ENCODE results near the gene DCBLD2. TPM values are rescaled to one million over a fixed set of nuclear protein-coding genes. Genes with fewer than 3 reads are reported as not detected.

Gene DCBLD2
- total RNA-seq, 1 experiment from 2014 or later: 265 TPM

GRCh38 chr3:98799479-98799878, 102.0 kb downstream of the DCBLD2 start:
- POLR2A ChIA-PET (ENCODE audit: unreplicated experiment): no interaction called here
- Histone ChIP-seq H3K36me3 (ENCODE audit: low read depth, low read length) (peaks cover 55% of the 10 kb centered on the region), H3K9me2 (replicated peaks; ENCODE audit: low read length) (no peaks in the 10 kb centered on the region), H3K27ac (ENCODE audit: low read length) (no peak overlapping the region), H4K20me1 (ENCODE audit: low read length) (peaks cover 25% of the 10 kb centered on the region; the same call in 1 of the 2 replicates), H3K9me3 (ENCODE audit: low read length) (no peaks in the 10 kb centered on the region), H3K4me3 (ENCODE audit: low read length) (no peak overlapping the region), H3K9ac (ENCODE audit: low read length) (no peak overlapping the region), H3F3A (ENCODE audit: low read length, unreplicated experiment) (peaks cover 16% of the 10 kb centered on the region), H2AFZ (ENCODE audit: low read length) (no peak overlapping the region), H3K4me1 (ENCODE audit: insufficient read depth, low read length) (no peaks in the 10 kb centered on the region), H3K4me2 (ENCODE audit: low read length) (no peak overlapping the region), H3K79me2 (ENCODE audit: low read length) (no peaks in the 10 kb centered on the region), H3K27me3 (ENCODE audit: low read length) (no peaks in the 10 kb centered on the region)
- CTCF ChIA-PET: no interaction called here
- no peak for TF ChIP-seq EZH2 (IDR thresholded peaks at IDR 0.05; ENCODE audit: low read length, unreplicated experiment)
- TF ChIP-seq CTCF (conservative IDR thresholded peaks at IDR 0.05; ENCODE audit: low read depth, low read length): no peak
- no peak for TF ChIP-seq EZH2phosphoT487 (IDR thresholded peaks at IDR 0.05; ENCODE audit: borderline replicate concordance, low read length)
- intact Hi-C loops (cut with micrococcal nuclease): no loop called here
- BruUV-seq (replicated peaks): no TSS peak
- no peak for DNase-seq
- ATAC-seq: no peak

- POLR2A ChIA-PET (ENCODE audit: unreplicated experiment): no interaction called here
- peaks cover 20% of the 10 kb centered on the region for H3F3A ChIP-seq (ENCODE audit: low read length, unreplicated experiment)
- H3K9me3 ChIP-seq (ENCODE audit: low read length): no peaks in the 10 kb centered on the region
- H3K27me3 ChIP-seq (ENCODE audit: low read length): no peaks in the 10 kb centered on the region
- TF ChIP-seq EZH2 (IDR thresholded peaks at IDR 0.05; ENCODE audit: low read length, unreplicated experiment): no peak
- TF ChIP-seq CTCF (conservative IDR thresholded peaks at IDR 0.05; ENCODE audit: low read depth, low read length): no peak
- no peak for TF ChIP-seq EZH2phosphoT487 (IDR thresholded peaks at IDR 0.05; ENCODE audit: borderline replicate concordance, low read length)
- H3K4me1 ChIP-seq (ENCODE audit: insufficient read depth, low read length): no peaks in the 10 kb centered on the region
- H3K4me2 ChIP-seq (ENCODE audit: low read length): no peak overlapping the region
- no peak overlapping the region for H2AFZ ChIP-seq (ENCODE audit: low read length)
- H3K79me2 ChIP-seq (ENCODE audit: low read length): no peaks in the 10 kb centered on the region
- no peak overlapping the region for H3K9ac ChIP-seq (ENCODE audit: low read length)
- H3K36me3 ChIP-seq (ENCODE audit: low read depth, low read length): peaks cover 57% of the 10 kb centered on the region
- intact Hi-C loops (cut with micrococcal nuclease): no loop called here
- no peak overlapping the region for H3K27ac ChIP-seq (ENCODE audit: low read length)
- CTCF ChIA-PET: interaction anchor here (0.6 kb wide), 1 partner anchor 67 kb away, joined by 4 read pairs; no protein-coding TSS in a partner anchor
- H3K9me2 ChIP-seq (replicated peaks; ENCODE audit: low read length): no peaks in the 10 kb centered on the region
- no peak for ATAC-seq
- H3K4me3 ChIP-seq (ENCODE audit: low read length): no peak overlapping the region
- peaks cover 25% of the 10 kb centered on the region; the same call in 1 of the 2 replicates for H4K20me1 ChIP-seq (ENCODE audit: low read length)
- no TSS peak for BruUV-seq (replicated peaks)
- no peak for DNase-seq
Measured at GRCh38 chr3:98798820-98799219, 102.7 kb downstream of the DCBLD2 start.

GRCh38 chr3:98797905-98798304, 103.6 kb downstream of the DCBLD2 start:
- Histone ChIP-seq H4K20me1 (ENCODE audit: low read length) (peaks cover 25% of the 10 kb centered on the region; the same call in 1 of the 2 replicates), H3K4me2 (ENCODE audit: low read length) (no peak overlapping the region), H3K79me2 (ENCODE audit: low read length) (no peaks in the 10 kb centered on the region), H3K27me3 (ENCODE audit: low read length) (no peaks in the 10 kb centered on the region), H3K4me1 (ENCODE audit: insufficient read depth, low read length) (no peaks in the 10 kb centered on the region), H3K27ac (ENCODE audit: low read length) (no peak overlapping the region), H3F3A (ENCODE audit: low read length, unreplicated experiment) (peaks cover 23% of the 10 kb centered on the region), H3K9me3 (ENCODE audit: low read length) (no peaks in the 10 kb centered on the region), H3K36me3 (ENCODE audit: low read depth, low read length) (peaks cover 57% of the 10 kb centered on the region), H2AFZ (ENCODE audit: low read length) (no peak overlapping the region), H3K4me3 (ENCODE audit: low read length) (no peak overlapping the region), H3K9me2 (replicated peaks; ENCODE audit: low read length) (no peaks in the 10 kb centered on the region), H3K9ac (ENCODE audit: low read length) (no peak overlapping the region)
- TSS peak; percentile 4 for BruUV-seq (replicated peaks)
- intact Hi-C loops (cut with micrococcal nuclease): no loop called here
- ATAC-seq: no peak
- TF ChIP-seq EZH2phosphoT487 (IDR thresholded peaks at IDR 0.05; ENCODE audit: borderline replicate concordance, low read length) (no peak), EZH2 (IDR thresholded peaks at IDR 0.05; ENCODE audit: low read length, unreplicated experiment) (no peak), CTCF (conservative IDR thresholded peaks at IDR 0.05; ENCODE audit: low read depth, low read length) (no peak)
- no peak for DNase-seq
- ChIA-PET CTCF (no interaction called here), POLR2A (ENCODE audit: unreplicated experiment) (interaction anchor here (0.7 kb wide), 1 partner anchor 104 kb away, joined by 3 read pairs; no protein-coding TSS in a partner anchor)
